PC-3 (cell line): ENCODE data around the gene FGF16. TPM values are rescaled to one million over a fixed set of nuclear protein-coding genes. Genes with fewer than 3 reads are reported as not detected.
"Not testable (repeated sequence)": the region's sequence is repeated elsewhere in the genome, so short reads cannot be mapped to it uniquely, and the experiment has no call there.

Experiments used
- ATAC-seq: fragments of 200-7000 bp; cut with Tn5 transposase; 2 replicates; pipeline ENCODE4 v1.9.1; 2020; ENCODE audit warnings: mild to moderate bottlenecking, moderate library complexity
- BruUV-seq: library from RNA; stranded (reverse); fragments of 400-500 nt; replicated peaks from 2 replicates; lab custom pipeline; 2021; lab: Mats Ljungman, UMichigan
- CTCF ChIA-PET: fragments of 300-600 bp; sonication (Branson Sonifier 250); formaldehyde crosslinking; loops from one replicate; lab custom pipeline; 2022; ENCODE audit warnings: antibody characterized with exemption; lab: Charles Lee
- POLR2A ChIA-PET: fragments of 300-600 bp; sonication (Branson Sonifier 250); formaldehyde crosslinking; loops from one replicate; lab custom pipeline; 2022; ENCODE audit warnings: antibody characterized with exemption; ENCODE audit not compliant: unreplicated experiment; lab: Charles Lee
- DNase-seq: peaks from one replicate; pipeline ENCODE4 v3.0.0-alpha.2; 2015
- H2AFZ ChIP-seq: fragments of 300-600 bp; sonication (generic); 2 replicates; pipeline ENCODE4 v1.6.0; 2016; ENCODE audit warnings: antibody characterized with exemption, low read length
- H3F3A ChIP-seq: fragments of 300-600 bp; sonication (generic); one replicate; pipeline ENCODE4 v1.6.0; 2017; ENCODE audit warnings: antibody characterized with exemption, low read length, control low read depth, mild to moderate bottlenecking; ENCODE audit not compliant: unreplicated experiment
- H3K27ac ChIP-seq: fragments of 300-600 bp; sonication (generic); 2 replicates; pipeline ENCODE4 v1.5.1; 2016; ENCODE audit warnings: mild to moderate bottlenecking, low read length
- H3K27me3 ChIP-seq: fragments of 300-600 bp; sonication (generic); 2 replicates; pipeline ENCODE4 v1.6.1; 2016; ENCODE audit warnings: low read length, mixed read lengths
- H3K36me3 ChIP-seq: fragments of 300-600 bp; sonication (generic); 2 replicates; pipeline ENCODE4 v1.6.1; 2016; ENCODE audit warnings: low read depth, mixed run types, low read length, mixed read lengths
- H3K4me1 ChIP-seq: fragments of 300-600 bp; sonication (generic); 2 replicates; pipeline ENCODE4 v1.5.1; 2016; ENCODE audit warnings: low read length; ENCODE audit not compliant: insufficient read depth
- H3K4me2 ChIP-seq: fragments of 300-600 bp; sonication (generic); 2 replicates; pipeline ENCODE4 v1.6.0; 2016; ENCODE audit warnings: low read length
- H3K4me3 ChIP-seq: fragments of 300-600 bp; sonication (generic); 2 replicates; pipeline ENCODE4 v1.5.1; 2016; ENCODE audit warnings: mild to moderate bottlenecking, low read length, mixed read lengths
- H3K79me2 ChIP-seq: fragments of 300-600 bp; sonication (generic); 2 replicates; pipeline ENCODE4 v1.6.1; 2017; ENCODE audit warnings: low read length, mixed read lengths
- H3K9ac ChIP-seq: fragments of 300-600 bp; sonication (generic); 2 replicates; pipeline ENCODE4 v1.6.0; 2016; ENCODE audit warnings: mild to moderate bottlenecking, low read length
- H3K9me2 ChIP-seq: fragments of 300-600 bp; sonication (generic); replicated peaks from 2 replicates; pipeline ENCODE4 v1.6.1; 2016; ENCODE audit warnings: mixed run types, low read length, mixed read lengths
- H3K9me3 ChIP-seq: fragments of 300-600 bp; sonication (generic); 2 replicates; pipeline ENCODE4 v1.6.1; 2016; ENCODE audit warnings: low read length, mixed read lengths
- H4K20me1 ChIP-seq: fragments of 300-600 bp; sonication (generic); 2 replicates; pipeline ENCODE4 v1.6.1; 2016; ENCODE audit warnings: low read length, mixed read lengths
- EZH2 ChIP-seq: fragments of 300-600 bp; sonication (generic); IDR thresholded peaks from one replicate; pipeline ENCODE4 v1.6.1; 2017; ENCODE audit warnings: antibody characterized with exemption, mild to moderate bottlenecking, low read length; ENCODE audit not compliant: unreplicated experiment
- EZH2phosphoT487 ChIP-seq: fragments of 300-600 bp; sonication (generic); IDR thresholded peaks from 2 replicates; pipeline ENCODE4 v1.6.1; 2018; ENCODE audit warnings: mild to moderate bottlenecking, antibody characterized with exemption, low read length, borderline replicate concordance
- intact Hi-C: fragments of 100-400 bp; cut with micrococcal nuclease; formaldehyde crosslinking; loops from 2 replicates; pipeline ENCODE4 v1.9.0; 2023
- total RNA-seq: library from RNA; depleted of rRNA; stranded (reverse); fragments of >200 nt; gene quantifications from 2 replicates; pipeline ENCODE4 v1.2.3, GENCODE V29; 2014
- TF ChIP-seq, protein P1 (sequence below): fragments of 300-600 bp; sonication (generic); conservative IDR thresholded peaks from 2 replicates; pipeline ENCODE4 v1.5.1; 2017; ENCODE audit warnings: antibody characterized with exemption, low read depth, mild to moderate bottlenecking, low read length

FGF16 gene
- total RNA-seq, 1 experiment from 2014 or later, result not detected

- Histone ChIP-seq H3K9ac (no peak overlapping the region), H3K4me2 (no peak overlapping the region), H3K9me3 (no peaks in the 10 kb centered on the region), H3K4me1 (no peaks in the 10 kb centered on the region), H3K9me2 (no peaks in the 10 kb centered on the region), H3K27me3 (no peaks in the 10 kb centered on the region), H4K20me1 (no peaks in the 10 kb centered on the region), H3K36me3 (no peaks in the 10 kb centered on the region), H3K79me2 (no peaks in the 10 kb centered on the region), H3F3A (no peaks in the 10 kb centered on the region), H3K27ac (no peak overlapping the region), H2AFZ (no peak overlapping the region), H3K4me3 (no peak overlapping the region)
- no peak for TF ChIP-seq EZH2phosphoT487
- TF ChIP-seq, protein P1, sequence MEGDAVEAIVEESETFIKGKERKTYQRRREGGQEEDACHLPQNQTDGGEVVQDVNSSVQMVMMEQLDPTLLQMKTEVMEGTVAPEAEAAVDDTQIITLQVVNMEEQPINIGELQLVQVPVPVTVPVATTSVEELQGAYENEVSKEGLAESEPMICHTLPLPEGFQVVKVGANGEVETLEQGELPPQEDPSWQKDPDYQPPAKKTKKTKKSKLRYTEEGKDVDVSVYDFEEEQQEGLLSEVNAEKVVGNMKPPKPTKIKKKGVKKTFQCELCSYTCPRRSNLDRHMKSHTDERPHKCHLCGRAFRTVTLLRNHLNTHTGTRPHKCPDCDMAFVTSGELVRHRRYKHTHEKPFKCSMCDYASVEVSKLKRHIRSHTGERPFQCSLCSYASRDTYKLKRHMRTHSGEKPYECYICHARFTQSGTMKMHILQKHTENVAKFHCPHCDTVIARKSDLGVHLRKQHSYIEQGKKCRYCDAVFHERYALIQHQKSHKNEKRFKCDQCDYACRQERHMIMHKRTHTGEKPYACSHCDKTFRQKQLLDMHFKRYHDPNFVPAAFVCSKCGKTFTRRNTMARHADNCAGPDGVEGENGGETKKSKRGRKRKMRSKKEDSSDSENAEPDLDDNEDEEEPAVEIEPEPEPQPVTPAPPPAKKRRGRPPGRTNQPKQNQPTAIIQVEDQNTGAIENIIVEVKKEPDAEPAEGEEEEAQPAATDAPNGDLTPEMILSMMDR, result no peak
- ChIA-PET POLR2A (no interaction called here), CTCF (no interaction called here)
- DNase-seq (no peak), ATAC-seq (no peak)
- BruUV-seq, result no TSS peak
- intact Hi-C loops, result no loop called here
Observed at GRCh38 chrX:77404419-77404818, 42.8 kb upstream of the FGF16 start.

DNA sequence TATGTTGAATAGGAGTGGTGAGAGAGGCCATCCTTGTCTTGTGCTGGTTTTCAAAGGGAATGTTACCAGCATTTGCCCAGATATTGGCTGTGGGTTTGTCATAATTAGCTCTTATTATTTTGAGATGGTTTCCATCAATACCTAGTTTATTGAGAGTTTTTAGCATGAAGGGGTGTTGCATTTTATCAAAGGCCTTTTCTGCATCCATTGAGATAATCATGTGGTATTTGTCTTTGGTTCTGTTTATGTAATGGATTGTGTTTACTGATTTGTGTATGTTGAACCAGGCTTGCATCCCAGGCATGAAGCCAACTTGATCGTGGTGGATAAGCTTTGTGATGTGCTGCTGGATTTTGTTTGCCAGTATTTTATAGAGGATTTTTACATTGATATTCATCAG is 39.4 kb upstream of the FGF16 start:
- H3K36me3 ChIP-seq, H3K27ac ChIP-seq, H4K20me1 ChIP-seq, ATAC-seq, H3K4me3 ChIP-seq, intact Hi-C loops, H3K9me3 ChIP-seq, H3K27me3 ChIP-seq, H3K9ac ChIP-seq, H2AFZ ChIP-seq, DNase-seq, BruUV-seq, H3K4me1 ChIP-seq, H3F3A ChIP-seq, POLR2A ChIA-PET, H3K4me2 ChIP-seq, H3K79me2 ChIP-seq, H3K9me2 ChIP-seq, CTCF ChIA-PET: not testable (repeated sequence)

- TF ChIP-seq, protein P1, result no peak
- no peak for TF ChIP-seq EZH2phosphoT487
- TF ChIP-seq EZH2, result no peak
- no peak for ATAC-seq
- Histone ChIP-seq H3K4me3 (no peak overlapping the region), H3K4me1 (peaks cover 9% of the 10 kb centered on the region), H2AFZ (no peak overlapping the region), H3K4me2 (no peak overlapping the region), H3K27me3 (no peaks in the 10 kb centered on the region), H3F3A (no peaks in the 10 kb centered on the region), H3K36me3 (no peaks in the 10 kb centered on the region), H3K9ac (no peak overlapping the region), H3K9me2 (no peaks in the 10 kb centered on the region), H4K20me1 (no peaks in the 10 kb centered on the region), H3K79me2 (no peaks in the 10 kb centered on the region), H3K27ac (no peak overlapping the region), H3K9me3 (no peaks in the 10 kb centered on the region)
- no TSS peak for BruUV-seq
- CTCF ChIA-PET, result no interaction called here
- intact Hi-C loops, result no loop called here
- DNase-seq, result no peak
- POLR2A ChIA-PET, result no interaction called here
Observed at GRCh38 chrX:77412631-77413030, 34.6 kb upstream of the FGF16 start.
